ENCODE data around the gene GASK1A.

The GASK1A gene

DNA sequence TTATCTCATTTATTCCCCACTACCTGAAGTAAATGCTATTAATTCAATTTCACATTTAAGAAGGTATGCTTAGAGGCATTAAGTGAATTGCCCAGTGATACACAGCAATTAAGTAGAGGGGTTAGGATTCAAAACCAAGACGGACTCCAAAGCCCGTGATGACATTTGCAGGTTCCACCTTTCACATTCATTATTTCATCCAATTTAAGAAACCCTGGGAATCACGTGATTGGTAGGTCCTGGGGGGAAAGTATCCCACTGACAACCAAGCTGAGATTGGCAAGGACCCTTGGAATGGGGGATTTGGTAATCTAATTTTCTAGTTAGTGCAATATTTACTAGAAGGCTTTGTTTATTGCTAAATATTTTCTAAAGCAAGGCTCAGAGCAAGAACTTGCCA is 124.9 kb downstream of the GASK1A start (continued):
- TF ChIP-seq ZBTB48 (tag by site-specific recombination; IDR thresholded peaks at IDR 0.05) (no peak), ZNF221 (tag by site-specific recombination; IDR thresholded peaks at IDR 0.05; ENCODE audit: borderline replicate concordance) (no peak), ZNF394 (tag by site-specific recombination; IDR thresholded peaks at IDR 0.05; ENCODE audit: borderline replicate concordance) (no peak)
- TF ChIP-seq, protein P1, sequence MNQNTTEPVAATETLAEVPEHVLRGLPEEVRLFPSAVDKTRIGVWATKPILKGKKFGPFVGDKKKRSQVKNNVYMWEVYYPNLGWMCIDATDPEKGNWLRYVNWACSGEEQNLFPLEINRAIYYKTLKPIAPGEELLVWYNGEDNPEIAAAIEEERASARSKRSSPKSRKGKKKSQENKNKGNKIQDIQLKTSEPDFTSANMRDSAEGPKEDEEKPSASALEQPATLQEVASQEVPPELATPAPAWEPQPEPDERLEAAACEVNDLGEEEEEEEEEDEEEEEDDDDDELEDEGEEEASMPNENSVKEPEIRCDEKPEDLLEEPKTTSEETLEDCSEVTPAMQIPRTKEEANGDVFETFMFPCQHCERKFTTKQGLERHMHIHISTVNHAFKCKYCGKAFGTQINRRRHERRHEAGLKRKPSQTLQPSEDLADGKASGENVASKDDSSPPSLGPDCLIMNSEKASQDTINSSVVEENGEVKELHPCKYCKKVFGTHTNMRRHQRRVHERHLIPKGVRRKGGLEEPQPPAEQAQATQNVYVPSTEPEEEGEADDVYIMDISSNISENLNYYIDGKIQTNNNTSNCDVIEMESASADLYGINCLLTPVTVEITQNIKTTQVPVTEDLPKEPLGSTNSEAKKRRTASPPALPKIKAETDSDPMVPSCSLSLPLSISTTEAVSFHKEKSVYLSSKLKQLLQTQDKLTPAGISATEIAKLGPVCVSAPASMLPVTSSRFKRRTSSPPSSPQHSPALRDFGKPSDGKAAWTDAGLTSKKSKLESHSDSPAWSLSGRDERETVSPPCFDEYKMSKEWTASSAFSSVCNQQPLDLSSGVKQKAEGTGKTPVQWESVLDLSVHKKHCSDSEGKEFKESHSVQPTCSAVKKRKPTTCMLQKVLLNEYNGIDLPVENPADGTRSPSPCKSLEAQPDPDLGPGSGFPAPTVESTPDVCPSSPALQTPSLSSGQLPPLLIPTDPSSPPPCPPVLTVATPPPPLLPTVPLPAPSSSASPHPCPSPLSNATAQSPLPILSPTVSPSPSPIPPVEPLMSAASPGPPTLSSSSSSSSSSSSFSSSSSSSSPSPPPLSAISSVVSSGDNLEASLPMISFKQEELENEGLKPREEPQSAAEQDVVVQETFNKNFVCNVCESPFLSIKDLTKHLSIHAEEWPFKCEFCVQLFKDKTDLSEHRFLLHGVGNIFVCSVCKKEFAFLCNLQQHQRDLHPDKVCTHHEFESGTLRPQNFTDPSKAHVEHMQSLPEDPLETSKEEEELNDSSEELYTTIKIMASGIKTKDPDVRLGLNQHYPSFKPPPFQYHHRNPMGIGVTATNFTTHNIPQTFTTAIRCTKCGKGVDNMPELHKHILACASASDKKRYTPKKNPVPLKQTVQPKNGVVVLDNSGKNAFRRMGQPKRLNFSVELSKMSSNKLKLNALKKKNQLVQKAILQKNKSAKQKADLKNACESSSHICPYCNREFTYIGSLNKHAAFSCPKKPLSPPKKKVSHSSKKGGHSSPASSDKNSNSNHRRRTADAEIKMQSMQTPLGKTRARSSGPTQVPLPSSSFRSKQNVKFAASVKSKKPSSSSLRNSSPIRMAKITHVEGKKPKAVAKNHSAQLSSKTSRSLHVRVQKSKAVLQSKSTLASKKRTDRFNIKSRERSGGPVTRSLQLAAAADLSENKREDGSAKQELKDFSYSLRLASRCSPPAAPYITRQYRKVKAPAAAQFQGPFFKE (tag by site-specific recombination; IDR thresholded peaks at IDR 0.05; ENCODE audit: borderline replicate concordance) = no peak

DNA sequence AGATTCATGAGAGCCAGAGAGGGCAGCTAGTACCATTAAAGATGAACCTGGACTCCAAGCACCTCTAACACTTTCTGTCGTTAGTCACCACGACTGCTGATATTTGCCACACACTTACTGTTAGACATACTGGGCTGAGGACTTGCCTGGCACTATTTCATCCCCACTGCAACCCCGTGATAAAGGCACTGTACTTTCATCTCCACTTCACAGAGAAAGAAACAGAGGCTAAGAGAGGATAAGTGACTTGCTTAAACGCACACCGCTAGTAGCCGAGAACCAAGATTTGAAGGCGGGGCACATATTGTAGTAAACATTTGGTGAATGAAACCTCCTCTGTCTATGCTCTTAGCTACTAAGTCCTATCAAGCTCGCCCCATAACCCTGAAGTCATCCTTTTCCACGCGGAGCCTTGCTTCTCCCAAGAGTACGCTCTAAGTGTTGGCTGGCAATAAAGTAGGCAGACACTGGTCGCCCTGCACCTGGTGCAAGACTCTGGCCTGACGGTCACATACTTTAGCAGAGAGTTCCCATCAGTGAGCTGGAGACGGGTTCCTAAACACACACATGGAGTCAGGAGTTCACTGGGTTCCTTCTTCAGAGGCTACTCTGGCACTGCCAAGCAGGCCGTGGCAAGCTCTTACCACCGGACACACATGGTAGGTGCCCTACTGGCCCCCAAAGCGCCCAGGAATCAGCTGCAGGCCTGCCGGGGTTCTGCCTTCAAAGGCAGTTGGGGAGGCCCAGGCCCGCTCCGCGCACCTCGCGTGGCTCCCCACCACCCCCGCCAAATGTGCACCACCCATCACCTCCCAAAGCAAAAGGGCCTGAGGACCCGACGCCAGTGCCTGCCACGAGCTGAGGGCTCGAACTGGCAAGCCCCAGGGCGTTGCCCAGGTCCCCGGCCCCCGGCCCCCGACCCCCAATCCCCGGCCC is 125.8 kb downstream of the GASK1A start:
- TF ChIP-seq ZNF530 (tag by site-specific recombination; IDR thresholded peaks at IDR 0.05; ENCODE audit: low read depth) = no peak
- no peak for TF ChIP-seq ZNF785 (tag by site-specific recombination; IDR thresholded peaks at IDR 0.05)
- TF ChIP-seq ZNF114 (tag by site-specific recombination; IDR thresholded peaks at IDR 0.05) = no peak
- TF ChIP-seq, protein P2, sequence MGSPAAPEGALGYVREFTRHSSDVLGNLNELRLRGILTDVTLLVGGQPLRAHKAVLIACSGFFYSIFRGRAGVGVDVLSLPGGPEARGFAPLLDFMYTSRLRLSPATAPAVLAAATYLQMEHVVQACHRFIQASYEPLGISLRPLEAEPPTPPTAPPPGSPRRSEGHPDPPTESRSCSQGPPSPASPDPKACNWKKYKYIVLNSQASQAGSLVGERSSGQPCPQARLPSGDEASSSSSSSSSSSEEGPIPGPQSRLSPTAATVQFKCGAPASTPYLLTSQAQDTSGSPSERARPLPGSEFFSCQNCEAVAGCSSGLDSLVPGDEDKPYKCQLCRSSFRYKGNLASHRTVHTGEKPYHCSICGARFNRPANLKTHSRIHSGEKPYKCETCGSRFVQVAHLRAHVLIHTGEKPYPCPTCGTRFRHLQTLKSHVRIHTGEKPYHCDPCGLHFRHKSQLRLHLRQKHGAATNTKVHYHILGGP (tag by site-specific recombination; IDR thresholded peaks at IDR 0.05) = no peak
- no peak for TF ChIP-seq SP3 (tag by site-specific recombination; IDR thresholded peaks at IDR 0.05)
- TF ChIP-seq ZNF155 (tag by site-specific recombination; IDR thresholded peaks at IDR 0.05) = no peak
- TF ChIP-seq GLIS2 (tag by site-specific recombination; IDR thresholded peaks at IDR 0.05) = no peak
- TF ChIP-seq ZNF621 (tag by site-specific recombination; IDR thresholded peaks at IDR 0.05) = no peak
- no peak for TF ChIP-seq ZNF626 (tag by site-specific recombination; IDR thresholded peaks at IDR 0.05)
- TF ChIP-seq ZNF335 (tag by site-specific recombination; conservative IDR thresholded peaks at IDR 0.05) = peak; percentile 86
- TF ChIP-seq ZNF404 (tag by site-specific recombination; IDR thresholded peaks at IDR 0.05) = no peak
- peak; percentile 98 for TF ChIP-seq ZBTB20 (tag by site-specific recombination; IDR thresholded peaks at IDR 0.05)

More for the DNA sequence above, 125.8 kb downstream of the GASK1A start:
- Histone ChIP-seq H3K9me3 (ENCODE audit: control insufficient read depth, insufficient read depth, low read depth, low read length) (no peaks in the 10 kb centered on the region), H3K4me1 (ENCODE audit: control insufficient read depth, insufficient read depth, low read length) (no peaks in the 10 kb centered on the region), H3K4me3 (ENCODE audit: low read depth, low read length) (peak overlapping the region; percentile 81), H3K27ac (ENCODE audit: extremely low read depth, low read depth, low read length) (no peak overlapping the region), H3K36me3 (ENCODE audit: control insufficient read depth in 2 of 2, insufficient read depth in 1 of 2, low read length in 2 of 2) (peaks cover 0 to 4% of the 10 kb centered on the region in 2 experiments; a peak in 1 of 3 replicates)
- ChIA-PET CTCF (interaction anchor here (0.7 kb wide), 1 partner anchor 143 kb away, joined by 3 read pairs; no protein-coding TSS in a partner anchor), POLR2A (interaction anchor here (0.7 kb wide), 1 partner anchor 125 kb away, joined by 5 read pairs; no protein-coding TSS in a partner anchor)
